Measurements from ENCODE around the gene NAA80.
A peak's percentile ranks its signal among the peaks of the same experiment; 100 is the strongest.

The NAA80 gene

GRCh38 chr3:50268703-50269451 lies 30.3 kb downstream of the NAA80 start, which contains the start of gene SEMA3B:
SEMA3B (plus strand) TSS chr3:50269147; CDS start chr3:50269241, 94 bp downstream.
- Histone ChIP-seq H3K4me2 (ENCODE audit: insufficient read depth, low read length, poor library complexity, severe bottlenecking) (no peak within 1 kb of the TSS), H3K18ac (ENCODE audit: low read length) (peak within 1 kb of the TSS; percentile 94), H2BK12ac (ENCODE audit: low read length) (peak within 1 kb of the TSS; percentile 97), H3K36me3 (replicated peaks in 1 of 2; ENCODE audit: control insufficient read depth in 2 of 2, insufficient read depth in 2 of 2, low read length in 2 of 2) (no peaks in the 10 kb centered on the region), H3K4ac (ENCODE audit: low read length) (peak within 1 kb of the TSS; percentile 39), H3K27ac (replicated peaks; ENCODE audit: low read length) (no peak within 1 kb of the TSS), H2BK120ac (ENCODE audit: low read depth, low read length) (peak within 1 kb of the TSS; percentile 53), H3K79me1 (ENCODE audit: low read depth, low read length) (peaks cover 3% of the 10 kb centered on the region), H2AK5ac (ENCODE audit: low read depth, low read length) (peak within 1 kb of the TSS; percentile 99), H3K9me3 (replicated peaks in 1 of 2; ENCODE audit: control insufficient read depth in 2 of 2, insufficient read depth in 1 of 2, low read depth in 1 of 2, low read length in 2 of 2) (no peaks in the 10 kb centered on the region), H3K9ac (ENCODE audit: low read depth, low read length, poor library complexity) (peak within 1 kb of the TSS; percentile 83), H4K8ac (ENCODE audit: low read depth, low read length) (no peak within 1 kb of the TSS), H2AFZ (ENCODE audit: low read length) (no peak within 1 kb of the TSS), H3K23ac (ENCODE audit: low read depth, low read length, poor library complexity) (peak within 1 kb of the TSS; percentile 62), H3K27me3 (ENCODE audit: control insufficient read depth in 3 of 3, insufficient read depth in 3 of 3, low read depth in 1 of 3, low read length in 3 of 3) (peaks cover 6 to 9% (median 6%) of the 10 kb centered on the region in 3 experiments), H3K14ac (ENCODE audit: low read length) (peak within 1 kb of the TSS; percentile 87), H3K4me1 (ENCODE audit: control insufficient read depth in 2 of 2, insufficient read depth in 1 of 2, low read depth in 1 of 2, low read length in 2 of 2) (peaks cover 42 to 54% of the 10 kb centered on the region in 2 donors), H3K4me3 (ENCODE audit: low read length in 2 of 2) (peak within 1 kb of the TSS in 1 of 2 donors; percentile 9), H2BK5ac (ENCODE audit: low read length) (peak within 1 kb of the TSS; percentile 93), H2BK15ac (ENCODE audit: low read length) (peak within 1 kb of the TSS; percentile 98), H4K91ac (ENCODE audit: low read depth, low read length, poor library complexity) (peak within 1 kb of the TSS; percentile 93)
- no CpG with 5 or more reads among the region's 21 CpGs for WGBS, 2 donors (ENCODE audit: extremely low coverage in 2 of 2, insufficient read length in 2 of 2, insufficient replicate concordance in 1 of 2)
- DNase-seq (ENCODE audit: low spot score), result no peak

GRCh38 chr3:50268276-50268675 lies 30.9 kb downstream of the NAA80 start:
- peaks cover 47 to 57% of the 10 kb centered on the region in 2 donors for H3K4me1 ChIP-seq (ENCODE audit: control insufficient read depth in 2 of 2, insufficient read depth in 1 of 2, low read depth in 1 of 2, low read length in 2 of 2)
- peaks cover 3% of the 10 kb centered on the region for H3K79me1 ChIP-seq (ENCODE audit: low read depth, low read length)
- H3K4ac ChIP-seq (ENCODE audit: low read length), result no peak overlapping the region
- H3K14ac ChIP-seq (ENCODE audit: low read length), result no peak overlapping the region
- no peak overlapping the region for H4K91ac ChIP-seq (ENCODE audit: low read depth, low read length, poor library complexity)
- no peak overlapping the region for H2BK120ac ChIP-seq (ENCODE audit: low read depth, low read length)
- no peak overlapping the region for H2BK12ac ChIP-seq (ENCODE audit: low read length)
- H2AFZ ChIP-seq (ENCODE audit: low read length), result no peak overlapping the region
- WGBS, 2 donors (ENCODE audit: extremely low coverage in 2 of 2, insufficient read length in 2 of 2, insufficient replicate concordance in 1 of 2), result no CpG with 5 or more reads among the region's 3 CpGs
- H3K4me2 ChIP-seq (ENCODE audit: insufficient read depth, low read length, poor library complexity, severe bottlenecking), result no peak overlapping the region
- DNase-seq (ENCODE audit: low spot score), result no peak
- no peaks in the 10 kb centered on the region for H3K9me3 ChIP-seq (replicated peaks in 1 of 2; ENCODE audit: control insufficient read depth in 2 of 2, insufficient read depth in 1 of 2, low read depth in 1 of 2, low read length in 2 of 2)
- peak overlapping the region; percentile 93 for H2BK5ac ChIP-seq (ENCODE audit: low read length)
- no peak overlapping the region for H3K27ac ChIP-seq (replicated peaks; ENCODE audit: low read length)
- H3K36me3 ChIP-seq (replicated peaks in 1 of 2; ENCODE audit: control insufficient read depth in 2 of 2, insufficient read depth in 2 of 2, low read length in 2 of 2), result no peaks in the 10 kb centered on the region
- peak overlapping the region; percentile 32 for H3K9ac ChIP-seq (ENCODE audit: low read depth, low read length, poor library complexity)
- H3K23ac ChIP-seq (ENCODE audit: low read depth, low read length, poor library complexity), result no peak overlapping the region
- peak overlapping the region; percentile 94 for H3K18ac ChIP-seq (ENCODE audit: low read length)
- peak overlapping the region in 1 of 2 donors; percentile 9 for H3K4me3 ChIP-seq (ENCODE audit: low read length in 2 of 2)
- no peak overlapping the region for H4K8ac ChIP-seq (ENCODE audit: low read depth, low read length)
- H2AK5ac ChIP-seq (ENCODE audit: low read depth, low read length), result peak overlapping the region; percentile 98
- peak overlapping the region; percentile 98 for H2BK15ac ChIP-seq (ENCODE audit: low read length)
- peaks cover 0 to 3% (median 3%) of the 10 kb centered on the region in 3 experiments for H3K27me3 ChIP-seq (ENCODE audit: control insufficient read depth in 3 of 3, insufficient read depth in 3 of 3, low read depth in 1 of 3, low read length in 3 of 3)

GRCh38 chr3:50267280-50267913 lies 31.8 kb downstream of the NAA80 start:
- H3K4me1 ChIP-seq (ENCODE audit: control insufficient read depth in 2 of 2, insufficient read depth in 1 of 2, low read depth in 1 of 2, low read length in 2 of 2), result peaks cover 46 to 59% of the 10 kb centered on the region in 2 donors
- peak overlapping the region; percentile 94 for H3K18ac ChIP-seq (ENCODE audit: low read length)
- H3K9me3 ChIP-seq (replicated peaks in 1 of 2; ENCODE audit: control insufficient read depth in 2 of 2, insufficient read depth in 1 of 2, low read depth in 1 of 2, low read length in 2 of 2), result no peaks in the 10 kb centered on the region
- peak overlapping the region; percentile 98 for H2AK5ac ChIP-seq (ENCODE audit: low read depth, low read length)
- H2AFZ ChIP-seq (ENCODE audit: low read length), result peak overlapping the region; percentile 75
- no peak overlapping the region for H3K9ac ChIP-seq (ENCODE audit: low read depth, low read length, poor library complexity)
- DNase-seq (ENCODE audit: low spot score), result no peak
- H3K27ac ChIP-seq (replicated peaks; ENCODE audit: low read length), result no peak overlapping the region
- peak overlapping the region; percentile 84 for H3K4ac ChIP-seq (ENCODE audit: low read length)
- H4K8ac ChIP-seq (ENCODE audit: low read depth, low read length), result no peak overlapping the region
- peak overlapping the region; percentile 67 for H2BK12ac ChIP-seq (ENCODE audit: low read length)
- peak overlapping the region; percentile 94 for H2BK15ac ChIP-seq (ENCODE audit: low read length)
- H2BK120ac ChIP-seq (ENCODE audit: low read depth, low read length), result peak overlapping the region; percentile 53
- peak overlapping the region; percentile 77 for H3K14ac ChIP-seq (ENCODE audit: low read length)
- H3K79me1 ChIP-seq (ENCODE audit: low read depth, low read length), result peaks cover 3% of the 10 kb centered on the region
- no peaks in the 10 kb centered on the region for H3K36me3 ChIP-seq (replicated peaks in 1 of 2; ENCODE audit: control insufficient read depth in 2 of 2, insufficient read depth in 2 of 2, low read length in 2 of 2)
- peak overlapping the region; percentile 50 for H3K23ac ChIP-seq (ENCODE audit: low read depth, low read length, poor library complexity)
- no peak overlapping the region for H4K91ac ChIP-seq (ENCODE audit: low read depth, low read length, poor library complexity)
- no CpG with 5 or more reads among the region's 22 CpGs for WGBS, 2 donors (ENCODE audit: extremely low coverage in 2 of 2, insufficient read length in 2 of 2, insufficient replicate concordance in 1 of 2)
- H3K27me3 ChIP-seq (ENCODE audit: control insufficient read depth in 3 of 3, insufficient read depth in 3 of 3, low read depth in 1 of 3, low read length in 3 of 3), result no peaks in the 10 kb centered on the region
- peak overlapping the region; percentile 29 for H3K4me2 ChIP-seq (ENCODE audit: insufficient read depth, low read length, poor library complexity, severe bottlenecking)
- H2BK5ac ChIP-seq (ENCODE audit: low read length), result peak overlapping the region; percentile 88
- no peak overlapping the region for H3K4me3 ChIP-seq (ENCODE audit: low read length in 2 of 2)

- WGBS, 2 donors (ENCODE audit: extremely low coverage in 2 of 2, insufficient read length in 2 of 2, insufficient replicate concordance in 1 of 2), result no CpG with 5 or more reads among the region's 7 CpGs
- Histone ChIP-seq H3K4me3 (ENCODE audit: low read length in 2 of 2) (no peak overlapping the region), H2AK5ac (ENCODE audit: low read depth, low read length) (peak overlapping the region; percentile 98), H3K23ac (ENCODE audit: low read depth, low read length, poor library complexity) (peak overlapping the region; percentile 50), H3K4me2 (ENCODE audit: insufficient read depth, low read length, poor library complexity, severe bottlenecking) (no peak overlapping the region), H3K9ac (ENCODE audit: low read depth, low read length, poor library complexity) (no peak overlapping the region), H3K9me3 (replicated peaks in 1 of 2; ENCODE audit: control insufficient read depth in 2 of 2, insufficient read depth in 1 of 2, low read depth in 1 of 2, low read length in 2 of 2) (no peaks in the 10 kb centered on the region), H3K4me1 (ENCODE audit: control insufficient read depth in 2 of 2, insufficient read depth in 1 of 2, low read depth in 1 of 2, low read length in 2 of 2) (peaks cover 45 to 59% of the 10 kb centered on the region in 2 donors), H4K91ac (ENCODE audit: low read depth, low read length, poor library complexity) (no peak overlapping the region), H3K79me1 (ENCODE audit: low read depth, low read length) (peaks cover 3% of the 10 kb centered on the region), H4K8ac (ENCODE audit: low read depth, low read length) (no peak overlapping the region), H3K14ac (ENCODE audit: low read length) (no peak overlapping the region), H2BK12ac (ENCODE audit: low read length) (peak overlapping the region; percentile 67), H2AFZ (ENCODE audit: low read length) (peak overlapping the region; percentile 75), H3K27me3 (ENCODE audit: control insufficient read depth in 3 of 3, insufficient read depth in 3 of 3, low read depth in 1 of 3, low read length in 3 of 3) (no peaks in the 10 kb centered on the region), H3K27ac (replicated peaks; ENCODE audit: low read length) (no peak overlapping the region), H3K36me3 (replicated peaks in 1 of 2; ENCODE audit: control insufficient read depth in 2 of 2, insufficient read depth in 2 of 2, low read length in 2 of 2) (no peaks in the 10 kb centered on the region), H3K18ac (ENCODE audit: low read length) (peak overlapping the region; percentile 48), H2BK120ac (ENCODE audit: low read depth, low read length) (peak overlapping the region; percentile 53), H2BK15ac (ENCODE audit: low read length) (peak overlapping the region; percentile 94), H2BK5ac (ENCODE audit: low read length) (peak overlapping the region; percentile 88), H3K4ac (ENCODE audit: low read length) (peak overlapping the region; percentile 84)
- no peak for DNase-seq (ENCODE audit: low spot score)
These were observed 32.4 kb downstream of the NAA80 start for GRCh38 chr3:50266836-50267235.
